H1 (cell line): Measurements from ENCODE around the gene CBX4. TPM values are rescaled to one million over a fixed set of nuclear protein-coding genes. Genes with fewer than 3 reads are reported as not detected.

ENCODE experiments used
- ASH2L ChIP-seq: fragments of 200-600, 300-600 bp; sonication (generic); IDR thresholded peaks from one replicate; pipeline ENCODE4 v1.7.1; 2017; ENCODE audit warnings: low read length
- ATF3 ChIP-seq: IDR thresholded peaks from 2 replicates; pipeline ENCODE4 v1.6.1; 2011; ENCODE audit warnings: low read depth, mild to moderate bottlenecking, low read length; ENCODE audit not compliant: insufficient read depth
- BACH1 ChIP-seq: IDR thresholded peaks from 2 replicates; pipeline ENCODE4 v1.6.1; 2012; ENCODE audit warnings: low read length, improper control_type of control experiment
- BCL11A ChIP-seq, 2 experiments: IDR thresholded peaks; one replicate each; pipeline ENCODE4 v1.6.1; 2011; ENCODE audit warnings: low read depth in 2 of 2, low read length in 2 of 2, mild to moderate bottlenecking in 2 of 2
- CHD1 ChIP-seq: IDR thresholded peaks from 2 replicates; pipeline ENCODE4 v1.6.1; 2012; ENCODE audit warnings: low read depth, low read length, improper control_type of control experiment
- EGR1 ChIP-seq: IDR thresholded peaks from 2 replicates; pipeline ENCODE4 v1.6.1; 2011; ENCODE audit warnings: low read depth, low read length, borderline replicate concordance
- JUN ChIP-seq: IDR thresholded peaks from 2 replicates; pipeline ENCODE4 v1.6.1; 2011; ENCODE audit warnings: low read depth, mild to moderate bottlenecking, improper control_type of control experiment, low read length
- JUND ChIP-seq: IDR thresholded peaks from 2 replicates; pipeline ENCODE4 v1.6.1; 2011; ENCODE audit warnings: mild to moderate bottlenecking, improper control_type of control experiment, low read length
- KDM1A ChIP-seq: fragments of 200-600, 300-600 bp; sonication (generic); IDR thresholded peaks from 2 replicates; pipeline ENCODE4 v1.7.1; 2016; ENCODE audit warnings: mild to moderate bottlenecking, low read length, borderline replicate concordance
- KDM4A ChIP-seq: IDR thresholded peaks from one replicate; pipeline ENCODE4 v1.7.1; 2012; ENCODE audit warnings: low read depth, mild to moderate bottlenecking, moderate library complexity, low read length, inconsistent platforms; ENCODE audit not compliant: severe bottlenecking
- MAFK ChIP-seq: IDR thresholded peaks from 2 replicates; pipeline ENCODE4 v1.6.1; 2012; ENCODE audit warnings: low read depth, mild to moderate bottlenecking, improper control_type of control experiment, low read length
- NRF1 ChIP-seq: IDR thresholded peaks from 2 replicates; pipeline ENCODE4 v1.6.1; 2011; ENCODE audit warnings: mild to moderate bottlenecking, low read depth, low read length, improper control_type of control experiment
- POU5F1 ChIP-seq: IDR thresholded peaks from 2 replicates; pipeline ENCODE4 v1.6.1; 2011; ENCODE audit warnings: low read depth, mild to moderate bottlenecking, low read length, moderate library complexity
- RAD21 ChIP-seq, 2 experiments: IDR thresholded peaks in 1 of 2; conservative IDR thresholded peaks in 1 of 2; 2 replicates each; pipeline ENCODE4 v1.6.1; 2011; ENCODE audit warnings: low read depth in 2 of 2, low read length in 2 of 2, improper control_type of control experiment in 1 of 2, inconsistent platforms in 1 of 2, mild to moderate bottlenecking in 1 of 2, moderate library complexity in 1 of 2
- RBBP5 ChIP-seq: IDR thresholded peaks from 2 replicates; pipeline ENCODE4 v1.7.1; 2012; ENCODE audit warnings: low read depth, mild to moderate bottlenecking, inconsistent platforms, low read length, moderate library complexity, borderline replicate concordance
- RNF2 ChIP-seq: fragments of 200-900, 300-1000 bp; sonication (generic); IDR thresholded peaks from 2 replicates; pipeline ENCODE4 v1.7.1; 2016; ENCODE audit warnings: borderline replicate concordance, low read depth, mild to moderate bottlenecking, antibody characterized with exemption, low read length; ENCODE audit not compliant: poor library complexity, severe bottlenecking; ENCODE audit errors: missing control alignments
- SIN3A ChIP-seq, 2 experiments: IDR thresholded peaks in 1 of 2; conservative IDR thresholded peaks in 1 of 2; 2 replicates each; pipeline ENCODE4 v1.6.1; 2011 to 2012; ENCODE audit warnings: low read length in 2 of 2, improper control_type of control experiment in 1 of 2, low read depth in 1 of 2, mild to moderate bottlenecking in 1 of 2
- SIRT6 ChIP-seq: IDR thresholded peaks from one replicate; pipeline ENCODE4 v1.7.1; 2012; ENCODE audit warnings: low read length, inconsistent platforms
- SIX5 ChIP-seq: IDR thresholded peaks from 2 replicates; pipeline ENCODE4 v1.6.1; 2011; ENCODE audit warnings: mild to moderate bottlenecking, low read depth, low read length
- SP2 ChIP-seq: IDR thresholded peaks from 2 replicates; pipeline ENCODE4 v1.6.1; 2012; ENCODE audit warnings: mild to moderate bottlenecking, low read length, inconsistent platforms
- SUZ12 ChIP-seq: fragments of 200-600 bp; sonication (generic); IDR thresholded peaks from 2 replicates; pipeline ENCODE4 v1.6.1; 2012; ENCODE audit warnings: mild to moderate bottlenecking, inconsistent platforms, low read length, moderate library complexity, mixed read lengths
- TCF12 ChIP-seq: IDR thresholded peaks from 2 replicates; pipeline ENCODE4 v1.6.1; 2011; ENCODE audit warnings: low read depth, mild to moderate bottlenecking, low read length
- TEAD4 ChIP-seq: IDR thresholded peaks from 2 replicates; pipeline ENCODE4 v1.6.1; 2012; ENCODE audit warnings: low read depth, low read length, inconsistent platforms, mixed read lengths
- YY1 ChIP-seq: IDR thresholded peaks from 2 replicates; pipeline ENCODE4 v1.6.1; 2011; ENCODE audit warnings: low read depth, mild to moderate bottlenecking, low read length
- ZNF274 ChIP-seq: IDR thresholded peaks from 2 replicates; pipeline ENCODE4 v1.7.0; 2012; ENCODE audit warnings: low read length, borderline replicate concordance; ENCODE audit errors: extremely low read depth
- polyA plus RNA-seq, 7 experiments: library from polyadenylated mRNA; depleted of rRNA in 3 of 7; stranded (reverse) in 5 of 7; unstranded in 2 of 7; fragments of >200 nt in 5 of 7; fragments of 200-250 nt in 2 of 7; gene quantifications; 1 replicate in 5 of 7; 2 replicates in 1 of 7; 4 replicates in 1 of 7; pipeline versions ENCODE4 v1.2.1 to v1.2.3, GENCODE V29; 2011 to 2013; ENCODE audit warnings: missing spikeins in 2 of 7, mixed read lengths in 2 of 7
- total RNA-seq: library from RNA; stranded (reverse); fragmentation: NEBNext Ultra II Directional; extraction: Animal tissue kit (Norgen Biotek cat#: 25700); gene quantifications from 2 replicates; pipeline ENCODE4 v1.2.1, GENCODE V29; 2021
- TF ChIP-seq, protein P1 (sequence below): IDR thresholded peaks from 2 replicates; pipeline ENCODE4 v1.6.1; 2012; ENCODE audit warnings: inconsistent platforms

Gene CBX4
- total and polyA plus RNA-seq, 2 of the 8 experiments (the other 6 are each of a cell fraction or from before 2014, with no cell fraction given): 1.8 to 4.0 TPM

DNA sequence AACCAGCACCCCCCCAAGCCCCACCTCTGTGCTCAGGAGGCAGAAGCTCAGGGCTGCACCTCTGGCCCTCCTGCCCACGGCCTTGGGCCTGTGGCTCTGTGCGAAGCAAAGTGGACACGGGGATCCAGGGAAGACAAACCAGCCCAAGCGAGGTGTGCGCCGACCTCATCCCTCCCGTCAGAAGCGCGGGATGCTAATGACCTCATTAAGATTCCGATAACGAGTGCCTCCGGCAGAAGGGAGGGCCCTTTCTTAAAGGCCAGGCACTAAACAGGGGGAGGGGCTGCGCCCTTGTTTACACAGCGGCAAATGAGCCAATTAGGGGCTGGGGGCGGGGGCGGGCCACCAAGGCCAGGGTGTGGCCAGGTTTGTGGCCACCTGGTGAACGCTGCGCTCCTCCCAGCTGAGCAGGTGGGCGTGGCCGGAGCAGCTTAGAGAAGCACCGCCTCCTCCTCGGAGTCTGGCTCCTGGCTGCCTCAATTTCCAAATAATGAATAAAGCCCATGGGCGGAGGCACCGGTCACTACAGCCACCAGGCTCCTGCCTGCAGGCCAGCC lies 3.2 kb downstream of the CBX4 start (continued):
- TF ChIP-seq SP2 (no peak), YY1 (no peak), POU5F1 (no peak), RBBP5 (no peak), SIRT6 (no peak), CHD1 (no peak), BACH1 (no peak), EGR1 (peak; percentile 92; the same call in 1 of the 2 replicates), BCL11A (IDR thresholded peaks at IDR 0.05; ENCODE audit: low read depth in 2 of 2, low read length in 2 of 2) (no peak), ZNF274 (no peak), RAD21 (IDR thresholded peaks at IDR 0.05 in 1 of 2, conservative IDR thresholded peaks at IDR 0.05 in 1 of 2; ENCODE audit: low read depth in 2 of 2, low read length in 2 of 2) (no peak), RNF2 (no peak), TEAD4 (no peak), ATF3 (no peak), JUND (no peak), SUZ12 (no peak), JUN (no peak), KDM4A (no peak), TCF12 (no peak), ASH2L (no peak), KDM1A (no peak), MAFK (no peak), SIX5 (no peak), SIN3A (conservative IDR thresholded peaks at IDR 0.05 in 1 of 2, IDR thresholded peaks at IDR 0.05 in 1 of 2; ENCODE audit: low read depth in 1 of 2, low read length in 2 of 2) (no peak), NRF1 (no peak)
- TF ChIP-seq, protein P1, sequence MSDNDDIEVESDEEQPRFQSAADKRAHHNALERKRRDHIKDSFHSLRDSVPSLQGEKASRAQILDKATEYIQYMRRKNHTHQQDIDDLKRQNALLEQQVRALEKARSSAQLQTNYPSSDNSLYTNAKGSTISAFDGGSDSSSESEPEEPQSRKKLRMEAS: peak; percentile 62
